HEK293 (cell line): ENCODE results near the gene MYLK.

Experiments used
- CTCF ChIA-PET: fragments of 350-600 bp; formaldehyde crosslinking; extraction: SDS; loops from one replicate; lab custom pipeline; 2021; ENCODE audit warnings: antibody characterized with exemption; lab: Yijun Ruan, JAX
- POLR2A ChIA-PET: fragments of 300-600 bp; formaldehyde crosslinking; extraction: SDS; loops from one replicate; lab custom pipeline; 2020; ENCODE audit warnings: antibody characterized with exemption, inconsistent platforms; lab: Yijun Ruan, JAX
- H3K27ac ChIP-seq: fragments of 200-500 bp; sonication (Bioruptor generic); 2 replicates; pipeline ENCODE4 v1.5.1; 2014; ENCODE audit warnings: low read depth, low read length, control low read depth, inconsistent platforms; ENCODE audit errors: extremely low read depth
- H3K36me3 ChIP-seq, 2 experiments: fragments of 200-500 bp in 1 of 2; sonication (Bioruptor generic) in 1 of 2; 1 replicate in 1 of 2; 2 replicates in 1 of 2; pipeline ENCODE4 v1.5.1; 2014 to 2017; ENCODE audit warnings: inconsistent platforms in 2 of 2, low read length in 2 of 2; ENCODE audit not compliant: control insufficient read depth in 2 of 2, insufficient read depth in 1 of 2
- H3K4me1 ChIP-seq: fragments of 200-500 bp; sonication (Bioruptor generic); 2 replicates; pipeline ENCODE4 v1.5.1; 2014; ENCODE audit warnings: mild to moderate bottlenecking, low read length, inconsistent platforms; ENCODE audit not compliant: control insufficient read depth, insufficient read depth
- H3K4me3 ChIP-seq: 2 replicates; pipeline ENCODE4 v1.5.1; 2011; ENCODE audit warnings: low read depth, mild to moderate bottlenecking, control low read depth, low read length, moderate library complexity
- H3K9me3 ChIP-seq: fragments of 200-500 bp; sonication (Bioruptor generic); 2 replicates; pipeline ENCODE4 v1.5.1; 2014; ENCODE audit warnings: low read depth, low read length, inconsistent platforms; ENCODE audit not compliant: control insufficient read depth, insufficient read depth
- GFI1B ChIP-seq: fragments of 450-650 bp; formaldehyde crosslinking; IDR thresholded peaks from 2 replicates; pipeline ENCODE4 v1.5.1; 2016; ENCODE audit warnings: missing biosample characterization, missing genetic modification characterization
- SP7 ChIP-seq: fragments of 450-650 bp; formaldehyde crosslinking; IDR thresholded peaks from 2 replicates; pipeline ENCODE4 v1.5.1; 2016; ENCODE audit warnings: missing biosample characterization, missing genetic modification characterization
- ZBTB20 ChIP-seq: fragments of 450-650 bp; formaldehyde crosslinking; IDR thresholded peaks from 2 replicates; pipeline ENCODE4 v1.5.1; 2016; ENCODE audit warnings: missing biosample characterization, missing genetic modification characterization
- ZFHX2 ChIP-seq: fragments of 450-650 bp; formaldehyde crosslinking; conservative IDR thresholded peaks from 2 replicates; pipeline ENCODE4 v1.5.1; 2016; ENCODE audit warnings: missing biosample characterization, missing genetic modification characterization
- ZNF16 ChIP-seq: fragments of 450-650 bp; formaldehyde crosslinking; IDR thresholded peaks from 2 replicates; pipeline ENCODE4 v1.5.1; 2016; ENCODE audit warnings: low read depth, missing biosample characterization, missing genetic modification characterization
- ZNF214 ChIP-seq: fragments of 450-650 bp; formaldehyde crosslinking; IDR thresholded peaks from 2 replicates; pipeline ENCODE4 v1.5.1; 2017; ENCODE audit warnings: missing biosample characterization, mild to moderate bottlenecking, missing genetic modification characterization, borderline replicate concordance
- ZNF221 ChIP-seq: fragments of 450-650 bp; formaldehyde crosslinking; IDR thresholded peaks from 2 replicates; pipeline ENCODE4 v1.5.1; 2017; ENCODE audit warnings: missing biosample characterization, missing genetic modification characterization, borderline replicate concordance
- ZNF292 ChIP-seq: fragments of 450-650 bp; formaldehyde crosslinking; IDR thresholded peaks from 2 replicates; pipeline ENCODE4 v1.5.1; 2016; ENCODE audit warnings: low read depth, missing biosample characterization, missing genetic modification characterization, borderline replicate concordance
- ZNF366 ChIP-seq: fragments of 450-650 bp; formaldehyde crosslinking; conservative IDR thresholded peaks from 2 replicates; pipeline ENCODE4 v1.5.1; 2016; ENCODE audit warnings: missing biosample characterization, missing genetic modification characterization
- ZNF830 ChIP-seq: fragments of 450-650 bp; IDR thresholded peaks from 2 replicates; pipeline ENCODE4 v1.5.0; 2018; ENCODE audit warnings: missing biosample characterization, missing genetic modification characterization, low read depth, mild to moderate bottlenecking, moderate library complexity
- TF ChIP-seq, protein P1 (sequence below): fragments of 450-650 bp; formaldehyde crosslinking; conservative IDR thresholded peaks from 2 replicates; pipeline ENCODE4 v1.5.1; 2016; ENCODE audit warnings: low read depth, missing biosample characterization, missing genetic modification characterization
- TF ChIP-seq, protein P2 (sequence below): fragments of 450-650 bp; IDR thresholded peaks from 2 replicates; pipeline ENCODE4 v1.5.1; 2018; ENCODE audit warnings: missing biosample characterization, missing genetic modification characterization
- TF ChIP-seq, protein P3 (sequence below): fragments of 450-650 bp; formaldehyde crosslinking; IDR thresholded peaks from 2 replicates; pipeline ENCODE4 v1.5.1; 2016; ENCODE audit warnings: missing biosample characterization, missing genetic modification characterization
- TF ChIP-seq, protein P4 (sequence below): fragments of 450-650 bp; formaldehyde crosslinking; IDR thresholded peaks from 2 replicates; pipeline ENCODE4 v1.5.1; 2016; ENCODE audit warnings: missing biosample characterization, missing genetic modification characterization
- TF ChIP-seq, protein P5 (sequence below): fragments of 450-650 bp; formaldehyde crosslinking; IDR thresholded peaks from 2 replicates; pipeline ENCODE4 v1.5.1; 2017; ENCODE audit warnings: missing biosample characterization, mild to moderate bottlenecking, missing genetic modification characterization, moderate library complexity

MYLK gene

DNA sequence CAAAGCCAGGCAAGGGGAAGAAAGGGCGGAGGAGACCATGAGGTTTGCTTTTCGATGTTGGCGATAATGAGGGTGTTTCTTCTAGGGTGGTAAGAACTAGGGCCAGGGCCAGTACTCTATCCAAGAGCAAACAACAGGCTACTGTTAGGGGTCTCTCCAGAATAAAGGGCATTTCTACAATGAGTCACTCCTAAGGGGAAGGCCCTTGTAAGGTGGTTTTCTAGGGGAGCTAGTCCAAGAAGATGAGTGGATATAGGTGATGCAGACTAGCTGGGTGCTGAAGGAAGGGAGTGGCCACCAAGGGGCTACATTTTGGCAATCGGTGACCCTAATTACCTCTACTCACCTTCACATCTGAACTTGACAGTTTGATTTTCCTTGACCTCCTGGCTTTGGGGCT is 150.8 kb downstream of the MYLK start (continued):
- TF ChIP-seq, protein P1, sequence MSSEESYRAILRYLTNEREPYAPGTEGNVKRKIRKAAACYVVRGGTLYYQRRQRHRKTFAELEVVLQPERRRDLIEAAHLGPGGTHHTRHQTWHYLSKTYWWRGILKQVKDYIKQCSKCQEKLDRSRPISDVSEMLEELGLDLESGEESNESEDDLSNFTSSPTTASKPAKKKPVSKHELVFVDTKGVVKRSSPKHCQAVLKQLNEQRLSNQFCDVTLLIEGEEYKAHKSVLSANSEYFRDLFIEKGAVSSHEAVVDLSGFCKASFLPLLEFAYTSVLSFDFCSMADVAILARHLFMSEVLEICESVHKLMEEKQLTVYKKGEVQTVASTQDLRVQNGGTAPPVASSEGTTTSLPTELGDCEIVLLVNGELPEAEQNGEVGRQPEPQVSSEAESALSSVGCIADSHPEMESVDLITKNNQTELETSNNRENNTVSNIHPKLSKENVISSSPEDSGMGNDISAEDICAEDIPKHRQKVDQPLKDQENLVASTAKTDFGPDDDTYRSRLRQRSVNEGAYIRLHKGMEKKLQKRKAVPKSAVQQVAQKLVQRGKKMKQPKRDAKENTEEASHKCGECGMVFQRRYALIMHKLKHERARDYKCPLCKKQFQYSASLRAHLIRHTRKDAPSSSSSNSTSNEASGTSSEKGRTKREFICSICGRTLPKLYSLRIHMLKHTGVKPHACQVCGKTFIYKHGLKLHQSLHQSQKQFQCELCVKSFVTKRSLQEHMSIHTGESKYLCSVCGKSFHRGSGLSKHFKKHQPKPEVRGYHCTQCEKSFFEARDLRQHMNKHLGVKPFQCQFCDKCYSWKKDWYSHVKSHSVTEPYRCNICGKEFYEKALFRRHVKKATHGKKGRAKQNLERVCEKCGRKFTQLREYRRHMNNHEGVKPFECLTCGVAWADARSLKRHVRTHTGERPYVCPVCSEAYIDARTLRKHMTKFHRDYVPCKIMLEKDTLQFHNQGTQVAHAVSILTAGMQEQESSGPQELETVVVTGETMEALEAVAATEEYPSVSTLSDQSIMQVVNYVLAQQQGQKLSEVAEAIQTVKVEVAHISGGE (tag by site-specific recombination), result no peak
- no peak for TF ChIP-seq ZNF214 (tag by site-specific recombination)
- TF ChIP-seq, protein P2, sequence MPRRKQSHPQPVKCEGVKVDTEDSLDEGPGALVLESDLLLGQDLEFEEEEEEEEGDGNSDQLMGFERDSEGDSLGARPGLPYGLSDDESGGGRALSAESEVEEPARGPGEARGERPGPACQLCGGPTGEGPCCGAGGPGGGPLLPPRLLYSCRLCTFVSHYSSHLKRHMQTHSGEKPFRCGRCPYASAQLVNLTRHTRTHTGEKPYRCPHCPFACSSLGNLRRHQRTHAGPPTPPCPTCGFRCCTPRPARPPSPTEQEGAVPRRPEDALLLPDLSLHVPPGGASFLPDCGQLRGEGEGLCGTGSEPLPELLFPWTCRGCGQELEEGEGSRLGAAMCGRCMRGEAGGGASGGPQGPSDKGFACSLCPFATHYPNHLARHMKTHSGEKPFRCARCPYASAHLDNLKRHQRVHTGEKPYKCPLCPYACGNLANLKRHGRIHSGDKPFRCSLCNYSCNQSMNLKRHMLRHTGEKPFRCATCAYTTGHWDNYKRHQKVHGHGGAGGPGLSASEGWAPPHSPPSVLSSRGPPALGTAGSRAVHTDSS (tag by site-specific recombination), result no peak
- TF ChIP-seq GFI1B, result no peak
- TF ChIP-seq ZNF292 (tag by site-specific recombination), result no peak
- TF ChIP-seq ZNF221, result no peak
- no peak for TF ChIP-seq ZNF16 (tag by site-specific recombination)
- TF ChIP-seq ZFHX2 (tag by site-specific recombination), result no peak
- TF ChIP-seq, protein P3, sequence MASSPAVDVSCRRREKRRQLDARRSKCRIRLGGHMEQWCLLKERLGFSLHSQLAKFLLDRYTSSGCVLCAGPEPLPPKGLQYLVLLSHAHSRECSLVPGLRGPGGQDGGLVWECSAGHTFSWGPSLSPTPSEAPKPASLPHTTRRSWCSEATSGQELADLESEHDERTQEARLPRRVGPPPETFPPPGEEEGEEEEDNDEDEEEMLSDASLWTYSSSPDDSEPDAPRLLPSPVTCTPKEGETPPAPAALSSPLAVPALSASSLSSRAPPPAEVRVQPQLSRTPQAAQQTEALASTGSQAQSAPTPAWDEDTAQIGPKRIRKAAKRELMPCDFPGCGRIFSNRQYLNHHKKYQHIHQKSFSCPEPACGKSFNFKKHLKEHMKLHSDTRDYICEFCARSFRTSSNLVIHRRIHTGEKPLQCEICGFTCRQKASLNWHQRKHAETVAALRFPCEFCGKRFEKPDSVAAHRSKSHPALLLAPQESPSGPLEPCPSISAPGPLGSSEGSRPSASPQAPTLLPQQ (tag by site-specific recombination), result no peak
- no peak for TF ChIP-seq ZNF830
- TF ChIP-seq, all 188 proteins: peak for 0

DNA sequence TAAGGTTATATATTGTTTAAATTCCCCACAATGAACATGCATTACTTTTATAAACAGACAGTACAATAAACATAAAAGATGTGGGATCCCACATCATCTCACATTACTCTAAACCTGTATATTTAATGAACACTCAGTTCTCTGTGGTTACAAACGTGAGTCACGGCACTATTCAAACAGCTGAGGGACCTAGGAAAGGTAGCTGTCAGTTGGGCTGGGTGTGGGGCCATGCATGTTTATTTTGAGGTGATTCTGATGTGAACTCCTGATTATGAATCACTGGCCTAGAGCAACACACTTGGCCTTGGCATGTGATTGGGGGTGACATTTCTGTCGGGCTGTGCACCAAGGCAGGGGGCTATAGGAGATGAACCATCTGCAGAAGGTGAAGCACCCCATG is 151.7 kb downstream of the MYLK start:
- POLR2A ChIA-PET, result no interaction called here
- Histone ChIP-seq H3K4me3 (no peak overlapping the region), H3K4me1 (peaks cover 3% of the 10 kb centered on the region), H3K27ac (no peak overlapping the region), H3K9me3 (no peaks in the 10 kb centered on the region), H3K36me3 (peaks cover 0 to 18% of the 10 kb centered on the region in 2 experiments; a peak in 1 of 3 replicates)
- CTCF ChIA-PET, result interaction anchor here (0.5 to 3.0 kb wide), 3 partner anchors 9 to 149 kb away, joined by 3 to 24 read pairs (median 3); no protein-coding TSS in a partner anchor
- TF ChIP-seq, protein P4, sequence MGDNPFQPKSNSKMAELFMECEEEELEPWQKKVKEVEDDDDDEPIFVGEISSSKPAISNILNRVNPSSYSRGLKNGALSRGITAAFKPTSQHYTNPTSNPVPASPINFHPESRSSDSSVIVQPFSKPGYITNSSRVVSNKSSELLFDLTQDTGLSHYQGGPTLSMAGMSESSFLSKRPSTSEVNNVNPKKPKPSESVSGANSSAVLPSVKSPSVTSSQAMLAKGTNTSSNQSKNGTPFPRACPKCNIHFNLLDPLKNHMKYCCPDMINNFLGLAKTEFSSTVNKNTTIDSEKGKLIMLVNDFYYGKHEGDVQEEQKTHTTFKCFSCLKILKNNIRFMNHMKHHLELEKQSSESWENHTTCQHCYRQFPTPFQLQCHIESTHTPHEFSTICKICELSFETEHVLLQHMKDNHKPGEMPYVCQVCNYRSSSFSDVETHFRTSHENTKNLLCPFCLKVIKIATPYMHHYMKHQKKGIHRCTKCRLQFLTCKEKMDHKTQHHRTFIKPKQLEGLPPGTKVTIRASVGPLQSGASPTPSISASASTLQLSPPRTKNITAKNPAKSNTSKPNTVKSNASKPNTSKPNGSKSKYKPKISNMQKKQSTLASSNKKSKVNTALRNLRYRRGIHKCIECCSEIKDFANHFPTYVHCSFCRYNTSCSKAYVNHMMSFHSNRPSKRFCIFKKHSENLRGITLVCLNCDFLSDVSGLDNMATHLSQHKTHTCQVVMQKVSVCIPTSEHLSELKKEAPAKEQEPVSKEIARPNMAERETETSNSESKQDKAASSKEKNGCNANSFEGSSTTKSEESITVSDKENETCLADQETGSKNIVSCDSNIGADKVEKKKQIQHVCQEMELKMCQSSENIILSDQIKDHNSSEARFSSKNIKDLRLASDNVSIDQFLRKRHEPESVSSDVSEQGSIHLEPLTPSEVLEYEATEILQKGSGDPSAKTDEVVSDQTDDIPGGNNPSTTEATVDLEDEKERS, result no peak
- TF ChIP-seq ZBTB20 (tag by site-specific recombination), result peak; percentile 73; the same call in 1 of the 2 replicates
- peak; percentile 33; the same call in 1 of the 2 replicates for TF ChIP-seq ZNF366 (tag by site-specific recombination)
- TF ChIP-seq, protein P5, sequence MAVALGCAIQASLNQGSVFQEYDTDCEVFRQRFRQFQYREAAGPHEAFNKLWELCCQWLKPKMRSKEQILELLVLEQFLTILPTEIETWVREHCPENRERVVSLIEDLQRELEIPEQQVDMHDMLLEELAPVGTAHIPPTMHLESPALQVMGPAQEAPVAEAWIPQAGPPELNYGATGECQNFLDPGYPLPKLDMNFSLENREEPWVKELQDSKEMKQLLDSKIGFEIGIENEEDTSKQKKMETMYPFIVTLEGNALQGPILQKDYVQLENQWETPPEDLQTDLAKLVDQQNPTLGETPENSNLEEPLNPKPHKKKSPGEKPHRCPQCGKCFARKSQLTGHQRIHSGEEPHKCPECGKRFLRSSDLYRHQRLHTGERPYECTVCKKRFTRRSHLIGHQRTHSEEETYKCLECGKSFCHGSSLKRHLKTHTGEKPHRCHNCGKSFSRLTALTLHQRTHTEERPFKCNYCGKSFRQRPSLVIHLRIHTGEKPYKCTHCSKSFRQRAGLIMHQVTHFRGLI, result peak; percentile 38; the same call in 1 of the 2 replicates
- peak; percentile 54 for TF ChIP-seq SP7 (tag by site-specific recombination)
